Measurements from ENCODE around the gene CBLN4. TPM values are rescaled to one million over a fixed set of nuclear protein-coding genes. Genes with fewer than 3 reads are reported as not detected.

CBLN4 gene
- polyA plus RNA-seq (ENCODE audit: insufficient read length in 3 of 3) = 1 to 10 TPM; 1.6 to 2.2 (median 1.6) TPM

- no peak for DNase-seq (ENCODE audit: low read depth in 3 of 3, low spot score in 2 of 3)
These were observed at the start of gene CBLN4 for GRCh38 chr20:56005389-56005715. Gene CBLN4 (minus strand): TSS chr20:56005519. CDS start chr20:56004171, 1,348 bp downstream.

- no peak for DNase-seq (ENCODE audit: low read depth in 3 of 3, low spot score in 2 of 3)
These were observed 37.9 kb upstream of the CBLN4 start for GRCh38 chr20:56043227-56043626.

- DNase-seq (ENCODE audit: low read depth in 3 of 3, low spot score in 2 of 3) = no peak
These were observed 26.9 kb upstream of the CBLN4 start for GRCh38 chr20:56032251-56032650.

GRCh38 chr20:56018716-56019115 is 13.4 kb upstream of the CBLN4 start:
- no peak for DNase-seq (ENCODE audit: low read depth in 3 of 3, low spot score in 2 of 3)

GRCh38 chr20:56018194-56018593 is 12.9 kb upstream of the CBLN4 start:
- DNase-seq (ENCODE audit: low read depth in 3 of 3, low spot score in 2 of 3) = no peak

GRCh38 chr20:56017560-56017959 is 12.2 kb upstream of the CBLN4 start:
- no peak for DNase-seq (ENCODE audit: low read depth in 3 of 3, low spot score in 2 of 3)

GRCh38 chr20:56014998-56015397 is 9.7 kb upstream of the CBLN4 start:
- DNase-seq (ENCODE audit: low read depth in 3 of 3, low spot score in 2 of 3) = no peak

- no peak for DNase-seq (ENCODE audit: low read depth in 3 of 3, low spot score in 2 of 3)
These were observed 8.8 kb upstream of the CBLN4 start for GRCh38 chr20:56014151-56014550.

GRCh38 chr20:56004611-56005388 is 519 bp downstream of the CBLN4 start:
- DNase-seq (ENCODE audit: low read depth in 3 of 3, low spot score in 2 of 3) = no peak

GRCh38 chr20:56004007-56004406 is 1.3 kb downstream of the CBLN4 start:
- DNase-seq (ENCODE audit: low read depth in 3 of 3, low spot score in 2 of 3) = peak; percentile 12 to 47 (median 25)

GRCh38 chr20:56002908-56003800 is 2.2 kb downstream of the CBLN4 start:
- DNase-seq (ENCODE audit: low read depth in 3 of 3, low spot score in 2 of 3) = no peak

GRCh38 chr20:56001890-56002289 is 3.4 kb downstream of the CBLN4 start:
- no peak for DNase-seq (ENCODE audit: low read depth in 3 of 3, low spot score in 2 of 3)

- DNase-seq (ENCODE audit: low read depth in 3 of 3, low spot score in 2 of 3) = no peak
These were observed 4.1 kb downstream of the CBLN4 start for GRCh38 chr20:56001106-56001785.

- DNase-seq (ENCODE audit: low read depth in 3 of 3, low spot score in 2 of 3) = no peak
These were observed 26.8 kb downstream of the CBLN4 start for GRCh38 chr20:55978550-55978949.

GRCh38 chr20:55977690-55978459 is 27.4 kb downstream of the CBLN4 start:
- peak in 1 of 3 donors; percentile 10 for DNase-seq (ENCODE audit: low read depth in 3 of 3, low spot score in 2 of 3)

GRCh38 chr20:55974491-55975202 is 30.7 kb downstream of the CBLN4 start:
- no peak for DNase-seq (ENCODE audit: low read depth in 3 of 3, low spot score in 2 of 3)

- no peak for DNase-seq (ENCODE audit: low read depth in 3 of 3, low spot score in 2 of 3)
These were observed 40.5 kb downstream of the CBLN4 start for GRCh38 chr20:55964790-55965189.

- peak in 1 of 3 donors; percentile 19 for DNase-seq (ENCODE audit: low read depth in 3 of 3, low spot score in 2 of 3)
These were observed 43.7 kb downstream of the CBLN4 start for GRCh38 chr20:55961376-55962330.

GRCh38 chr20:55953201-55953600 is 52.1 kb downstream of the CBLN4 start:
- DNase-seq (ENCODE audit: low read depth in 3 of 3, low spot score in 2 of 3) = no peak

All from right renal cortex interstitium (tissue), 3 donors.